GM15510 (cell line): Measurements from ENCODE around the gene TSEN34.

Source experiments
- POLR2A ChIP-seq: IDR thresholded peaks from 3 replicates; pipeline ENCODE4 v1.6.1; 2011; ENCODE audit warnings: borderline replicate concordance; ENCODE audit not compliant: insufficient read length; ENCODE audit errors: extremely low read depth

The TSEN34 gene

DNA sequence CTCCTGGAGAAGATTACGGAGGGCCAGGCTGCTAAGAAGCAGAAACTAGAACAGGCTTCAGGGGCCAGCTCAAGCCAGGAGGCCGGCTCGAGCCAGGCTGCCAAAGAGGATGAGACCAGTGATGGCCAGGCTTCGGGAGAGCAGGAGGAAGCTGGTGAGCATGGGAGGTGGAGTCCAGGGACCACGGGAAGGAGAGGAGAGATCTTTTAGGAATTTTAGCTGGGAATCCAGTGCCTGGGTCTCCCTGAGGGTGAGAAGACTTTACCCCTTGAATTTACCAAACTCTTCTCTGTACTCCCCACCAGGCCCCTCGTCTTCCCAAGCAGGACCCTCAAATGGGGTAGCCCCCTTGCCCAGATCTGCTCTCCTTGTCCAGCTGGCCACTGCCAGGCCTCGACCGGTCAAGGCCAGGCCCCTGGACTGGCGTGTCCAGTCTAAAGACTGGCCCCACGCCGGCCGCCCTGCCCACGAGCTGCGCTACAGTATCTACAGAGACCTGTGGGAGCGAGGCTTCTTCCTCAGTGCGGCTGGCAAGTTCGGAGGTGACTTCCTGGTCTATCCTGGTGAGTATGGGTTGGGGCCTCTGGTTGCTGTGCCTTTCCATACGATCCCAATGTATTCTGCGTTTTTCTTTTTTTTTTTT is 824 bp downstream of the TSEN34 start:
- TF ChIP-seq POLR2A = no peak

DNA sequence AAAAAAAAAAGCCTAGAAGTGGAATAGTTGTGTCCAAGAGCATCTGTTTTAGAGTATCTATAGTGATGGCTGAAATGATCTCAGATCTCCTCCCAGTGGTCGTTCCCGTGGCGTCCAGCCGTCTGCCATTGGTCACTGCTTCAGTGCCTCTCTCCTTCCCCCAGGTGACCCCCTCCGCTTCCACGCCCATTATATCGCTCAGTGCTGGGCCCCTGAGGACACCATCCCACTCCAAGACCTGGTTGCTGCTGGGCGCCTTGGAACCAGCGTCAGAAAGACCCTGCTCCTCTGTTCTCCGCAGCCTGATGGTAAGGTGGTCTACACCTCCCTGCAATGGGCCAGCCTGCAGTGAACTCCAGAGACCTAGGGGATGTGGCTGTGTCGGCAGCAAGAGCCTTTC is 1.9 kb downstream of the TSEN34 start:
- no peak for TF ChIP-seq POLR2A

DNA sequence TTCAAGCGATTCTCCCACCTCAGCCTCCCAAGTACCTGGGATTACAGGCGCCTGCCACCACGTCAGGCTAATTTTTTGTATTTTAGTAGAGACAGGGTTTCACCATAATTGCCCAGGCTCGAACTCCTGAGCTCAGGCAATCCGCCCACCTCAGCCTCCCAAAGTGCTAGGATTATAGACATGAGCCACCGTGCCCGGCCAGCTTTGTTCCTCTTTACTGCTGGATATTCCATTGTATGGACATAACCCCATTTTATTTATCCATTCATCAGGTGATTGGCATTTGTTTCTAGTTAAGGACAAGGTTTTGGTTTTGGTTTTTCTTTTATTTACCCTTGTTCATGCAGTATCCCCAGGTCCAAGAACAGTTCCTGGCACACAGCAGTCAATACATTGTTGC is 5.4 kb downstream of the TSEN34 start:
- TF ChIP-seq POLR2A = no peak

DNA sequence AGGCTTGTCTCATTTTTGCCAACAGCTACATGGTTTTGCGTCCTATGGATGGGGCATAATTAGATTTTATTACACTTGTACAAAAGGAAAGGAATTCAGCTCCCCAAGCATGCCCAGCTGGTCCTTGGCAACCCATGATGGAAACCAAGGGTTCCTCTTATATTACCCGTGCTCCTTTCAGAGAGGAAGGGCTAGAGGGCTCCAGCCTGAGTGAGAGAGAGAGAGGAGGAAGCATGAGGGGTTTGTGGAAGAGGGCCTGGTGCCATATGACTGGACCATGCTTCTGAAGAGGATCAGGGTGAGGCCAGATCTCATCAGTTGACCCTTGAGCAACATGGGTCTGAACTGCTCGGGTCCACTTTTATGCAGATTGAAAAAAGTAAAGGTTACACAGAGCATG is 6.0 kb downstream of the TSEN34 start:
- no peak for TF ChIP-seq POLR2A

DNA sequence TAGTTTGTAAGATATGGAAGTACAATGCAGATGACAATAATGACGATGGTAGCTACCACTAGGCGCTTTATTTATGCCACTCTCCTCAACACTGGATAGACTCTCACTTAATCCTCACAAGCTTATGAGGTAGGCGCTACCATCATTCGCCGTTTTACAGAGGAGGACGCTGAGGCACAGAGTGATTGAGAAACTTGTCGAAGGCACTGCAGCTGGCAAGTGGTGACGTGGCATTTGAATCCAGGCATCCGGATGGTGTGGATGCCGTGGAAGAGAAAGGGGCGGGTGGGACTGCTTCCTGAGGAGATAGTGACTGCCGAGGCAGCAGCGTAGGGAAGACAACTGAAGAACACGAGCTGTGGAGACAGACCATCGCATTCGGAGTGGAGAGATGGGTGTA is 8.3 kb downstream of the TSEN34 start:
- TF ChIP-seq POLR2A = no peak

DNA sequence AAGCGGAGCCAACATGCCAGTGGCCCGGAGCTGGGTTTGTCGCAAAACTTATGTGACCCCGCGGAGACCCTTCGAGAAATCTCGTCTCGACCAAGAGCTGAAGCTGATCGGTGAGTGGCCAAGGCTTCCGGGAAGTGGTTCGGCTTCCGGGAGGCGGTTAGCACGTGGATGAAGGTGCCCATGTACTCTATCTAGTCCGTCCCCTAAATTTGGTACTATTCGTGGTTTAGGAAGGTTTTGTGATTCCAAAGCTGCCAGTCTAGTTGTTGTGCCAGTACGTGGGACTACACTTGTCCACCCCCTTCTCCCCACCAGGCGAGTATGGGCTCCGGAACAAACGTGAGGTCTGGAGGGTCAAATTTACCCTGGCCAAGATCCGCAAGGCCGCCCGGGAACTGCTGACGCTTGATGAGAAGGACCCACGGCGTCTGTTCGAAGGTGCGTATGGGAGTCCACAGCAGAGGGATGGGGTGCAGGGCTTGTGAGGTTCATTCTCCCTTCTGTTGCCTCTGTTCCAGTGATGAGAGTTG is 10.1 kb downstream of the TSEN34 start:
- TF ChIP-seq POLR2A = no peak

DNA sequence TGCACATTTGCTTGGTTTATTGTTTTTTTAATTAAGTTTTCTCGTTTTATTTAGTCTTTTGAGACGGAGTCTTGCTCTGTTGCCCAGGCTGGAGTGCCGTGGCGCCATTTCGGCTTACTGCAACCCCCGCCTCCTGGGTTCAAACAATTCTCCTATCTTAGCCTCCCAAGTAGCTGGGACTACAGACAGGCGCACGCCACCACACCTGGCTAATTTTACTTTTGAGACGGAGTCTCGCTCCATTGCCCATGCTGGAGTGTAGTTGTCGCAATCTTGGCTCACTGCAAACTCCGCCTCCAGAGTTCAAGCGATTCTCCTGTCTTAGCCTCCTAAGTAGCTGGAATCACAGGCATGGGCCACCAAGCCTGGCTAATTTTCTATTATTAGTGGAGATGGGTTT is 10.9 kb downstream of the TSEN34 start:
- TF ChIP-seq POLR2A = no peak

DNA sequence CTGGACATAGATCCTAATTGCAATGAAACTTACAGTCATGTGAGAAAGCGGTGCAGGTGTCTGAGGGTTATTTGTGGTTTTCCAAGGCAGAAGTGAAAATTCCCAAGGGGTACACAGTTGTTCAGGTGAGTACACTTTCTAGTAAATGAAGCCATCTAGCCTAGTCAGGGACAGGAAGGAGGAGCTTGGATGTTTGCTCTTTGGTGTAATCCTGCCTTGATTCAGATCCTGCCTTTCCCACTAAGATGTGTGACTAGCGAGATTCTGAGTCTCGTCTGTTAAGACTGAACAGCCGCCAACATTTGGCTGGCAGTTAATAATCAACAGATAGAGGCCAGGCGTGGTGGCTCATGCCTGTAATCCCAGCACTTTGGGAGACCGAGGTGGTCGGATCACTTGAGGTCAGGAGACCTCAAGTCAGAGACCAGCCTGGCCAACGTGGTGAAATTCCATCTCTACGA is 12.1 kb downstream of the TSEN34 start:
- no peak for TF ChIP-seq POLR2A

DNA sequence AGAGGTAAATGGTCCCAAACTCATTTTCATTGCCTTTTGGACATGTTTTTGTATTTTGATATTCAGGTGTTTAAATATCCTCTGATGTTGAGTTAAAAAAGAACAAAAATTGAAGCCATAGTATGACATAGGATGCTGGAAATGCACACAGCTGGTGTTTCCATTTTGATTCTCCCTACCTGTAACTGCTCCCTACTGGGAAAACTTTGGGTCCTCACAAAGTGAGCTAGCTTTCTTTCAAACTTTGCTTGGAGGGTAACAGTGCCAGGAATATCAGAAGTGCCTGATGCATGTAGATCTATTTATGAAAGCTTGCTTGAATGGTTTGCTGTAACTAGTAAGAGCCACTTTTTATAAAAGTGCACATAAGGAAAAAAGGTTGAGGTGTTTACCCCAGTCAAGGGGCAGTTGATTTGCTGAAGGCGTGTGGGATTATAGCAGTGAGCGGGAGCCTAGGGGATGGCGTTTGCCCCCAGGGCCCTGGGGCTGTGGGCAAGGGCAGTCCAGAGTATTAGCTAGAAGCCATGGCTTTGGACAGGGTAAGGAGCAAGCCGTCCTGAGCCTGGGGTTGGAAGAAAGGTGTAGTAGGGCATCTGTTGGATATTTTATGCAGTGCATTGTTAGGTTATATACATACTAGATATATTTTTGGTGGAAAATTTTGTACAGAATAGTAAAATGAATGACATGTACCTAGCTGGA is 13.8 kb downstream of the TSEN34 start:
- no peak for TF ChIP-seq POLR2A

DNA sequence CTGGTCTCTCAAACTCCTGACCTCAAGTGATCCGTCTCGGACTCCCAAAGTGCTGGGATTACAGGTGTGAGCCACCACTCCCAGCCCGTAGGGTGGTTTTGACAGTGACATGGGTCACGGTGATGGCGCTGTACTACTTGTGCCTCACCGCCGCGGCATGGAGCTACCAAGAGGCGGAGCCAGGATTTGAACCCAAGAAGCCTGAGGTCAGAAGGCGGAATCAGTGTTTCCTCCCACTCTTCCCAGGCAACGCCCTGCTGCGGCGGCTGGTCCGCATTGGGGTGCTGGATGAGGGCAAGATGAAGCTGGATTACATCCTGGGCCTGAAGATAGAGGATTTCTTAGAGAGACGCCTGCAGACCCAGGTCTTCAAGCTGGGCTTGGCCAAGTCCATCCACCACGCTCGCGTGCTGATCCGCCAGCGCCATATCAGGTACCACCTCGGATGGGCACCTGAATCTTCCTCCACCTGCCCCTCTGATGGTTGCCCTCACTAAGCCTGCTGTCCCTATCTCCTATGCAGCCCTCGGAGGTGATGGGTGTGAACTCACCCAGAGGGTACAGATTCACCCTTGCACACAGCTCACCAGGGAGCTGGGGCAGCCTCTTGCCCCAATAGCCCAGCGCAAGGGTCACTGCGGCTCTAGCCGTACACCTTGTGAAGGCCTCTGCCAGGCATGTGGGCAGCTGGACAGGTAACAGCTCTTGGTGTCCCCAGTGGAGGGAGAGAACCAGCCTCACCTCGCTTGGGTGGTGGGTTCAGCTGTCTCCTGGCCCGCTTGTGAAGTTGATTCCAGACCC is 15.1 kb downstream of the TSEN34 start:
- TF ChIP-seq POLR2A = no peak

DNA sequence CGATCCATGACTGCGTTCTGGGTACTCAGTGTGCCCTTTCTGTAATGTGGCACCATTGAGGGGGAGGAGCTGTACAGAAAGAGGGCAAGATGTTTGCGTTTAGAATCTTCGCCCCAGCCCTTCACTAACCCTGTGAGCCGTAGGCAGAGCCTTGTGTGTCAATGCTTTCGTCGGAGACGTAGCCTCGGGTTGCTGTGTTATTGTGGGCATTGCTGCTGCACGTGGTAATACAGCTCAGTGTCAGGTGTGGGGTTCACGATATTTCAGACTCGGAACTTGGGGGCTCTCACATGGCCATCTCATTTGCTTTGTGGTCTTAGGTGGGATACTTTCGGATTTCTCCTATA is 15.7 kb downstream of the TSEN34 start:
- TF ChIP-seq POLR2A = no peak

DNA sequence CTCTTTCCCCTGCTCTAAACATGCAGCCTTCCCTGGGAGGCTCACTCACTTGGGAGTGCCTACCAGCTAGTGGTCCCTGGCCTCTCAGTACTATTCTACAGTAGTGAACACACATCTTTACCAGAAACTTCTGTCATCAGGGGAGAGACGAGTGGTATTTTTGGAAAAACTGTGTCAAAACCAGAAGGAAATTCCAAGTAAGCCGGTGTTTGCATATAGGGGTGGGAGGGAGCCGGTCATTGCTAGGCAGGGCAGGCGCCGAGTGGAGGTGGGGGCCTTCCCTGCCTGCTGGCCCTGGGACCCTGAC is 16.5 kb downstream of the TSEN34 start:
- TF ChIP-seq POLR2A = no peak

DNA sequence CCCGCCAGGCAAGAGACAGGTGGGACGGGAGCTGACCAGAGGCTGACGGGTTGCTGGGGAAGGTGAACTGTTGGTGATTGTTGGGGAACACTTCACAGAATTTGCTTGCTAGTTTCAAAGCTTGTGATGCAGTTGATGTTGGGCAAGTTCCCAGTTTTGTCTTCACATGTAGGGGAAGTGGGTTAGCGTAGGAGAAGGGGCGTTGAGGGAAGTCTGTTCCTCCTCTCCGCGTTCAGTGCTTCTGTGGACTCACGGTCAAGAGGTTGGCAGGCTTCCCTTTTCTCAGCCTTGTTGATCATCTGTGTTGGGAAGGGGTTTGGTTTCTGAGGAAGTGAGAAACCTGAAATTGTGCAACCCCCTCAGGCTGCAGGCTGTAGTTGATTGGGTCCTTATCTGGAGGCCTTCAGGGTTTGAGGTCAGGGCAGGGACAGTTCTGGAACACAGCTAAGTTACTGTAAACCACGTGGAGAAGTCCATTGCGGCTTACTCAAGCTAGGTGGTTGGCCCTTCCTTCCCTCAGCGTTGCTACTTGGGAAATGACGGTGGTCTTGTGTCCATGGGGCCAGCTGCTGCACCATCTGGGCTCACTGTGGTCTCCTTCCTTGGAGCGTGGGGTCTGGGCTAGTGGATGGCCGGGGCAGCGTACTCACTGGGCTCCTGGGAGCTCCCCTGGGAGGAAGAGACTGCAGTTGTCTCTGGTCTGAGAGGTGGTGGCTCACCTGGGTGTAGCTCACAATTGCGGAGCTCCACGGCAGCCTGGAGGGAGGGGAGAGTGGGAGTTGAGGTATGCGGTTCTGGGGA is 17.1 kb downstream of the TSEN34 start:
- TF ChIP-seq POLR2A = no peak

DNA sequence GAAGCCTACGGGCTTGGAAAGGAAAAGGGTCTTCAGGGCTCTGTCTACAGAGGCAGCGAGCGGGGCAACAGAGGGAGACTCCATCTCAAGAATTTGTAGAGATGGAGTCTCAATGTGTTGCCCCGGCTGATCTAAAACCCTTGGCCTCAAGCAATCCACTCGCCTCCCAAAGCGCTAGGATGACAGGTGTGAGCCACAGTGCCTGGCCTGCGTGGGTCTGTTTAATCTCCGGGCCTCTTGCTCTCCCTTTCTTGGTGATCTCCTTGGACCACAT is 17.6 kb downstream of the TSEN34 start:
- no peak for TF ChIP-seq POLR2A
